Astrocyte of the cerebellum (primary cell): Measurements from ENCODE around the gene CAPN9.

Experiments
- DNase-seq: peaks from one replicate; pipeline ENCODE4 v3.0.0-alpha.2; 2011; ENCODE audit warnings: low read depth
- H3K4me3 ChIP-seq: 2 replicates; pipeline ENCODE4 v1.5.1; 2011; ENCODE audit warnings: mild to moderate bottlenecking, low read depth, low read length, moderate library complexity
- CTCF ChIP-seq: IDR thresholded peaks from 2 replicates; pipeline ENCODE4 v1.5.1; 2012; ENCODE audit warnings: low read length, low read depth, moderate library complexity, mild to moderate bottlenecking; ENCODE audit errors: missing control alignments
- in situ Hi-C: cut with HindIII; loops from 2 replicates; pipeline ENCODE4 v1.10.0; 2017; ENCODE audit warnings: low sequenced_read_pairs

CAPN9 gene

GRCh38 chr1:230790026-230790425 is 42.8 kb downstream of the CAPN9 start:
- DNase-seq, result no peak
- no peak for TF ChIP-seq CTCF
- in situ Hi-C loops, result loop anchor here (25.0 kb wide), 1 partner anchor 422 kb away; no protein-coding TSS in a partner anchor
- H3K4me3 ChIP-seq, result no peak overlapping the region

GRCh38 chr1:230791986-230792564 is 44.9 kb downstream of the CAPN9 start:
- no peak overlapping the region for H3K4me3 ChIP-seq
- no peak for TF ChIP-seq CTCF
- no peak for DNase-seq
- in situ Hi-C loops, result loop anchor here (25.0 kb wide), 1 partner anchor 420 kb away; no protein-coding TSS in a partner anchor

GRCh38 chr1:230792691-230793462 is 45.7 kb downstream of the CAPN9 start:
- no peak for DNase-seq
- in situ Hi-C loops, result loop anchor here (25.0 kb wide), 1 partner anchor 419 kb away; no protein-coding TSS in a partner anchor
- H3K4me3 ChIP-seq, result no peak overlapping the region
- TF ChIP-seq CTCF, result peak; percentile 3

- in situ Hi-C loops, result loop anchor here (25.0 kb wide), 1 partner anchor 419 kb away; no protein-coding TSS in a partner anchor
- H3K4me3 ChIP-seq, result no peak overlapping the region
- no peak for DNase-seq
- TF ChIP-seq CTCF, result no peak
Observed at GRCh38 chr1:230793463-230793745, 46.2 kb downstream of the CAPN9 start.

GRCh38 chr1:230794431-230794830 is 47.2 kb downstream of the CAPN9 start:
- no peak for DNase-seq
- no peak for TF ChIP-seq CTCF
- H3K4me3 ChIP-seq, result no peak overlapping the region
- in situ Hi-C loops, result loop anchor here (25.0 kb wide), 1 partner anchor 418 kb away; no protein-coding TSS in a partner anchor

GRCh38 chr1:230794871-230795605 is 47.9 kb downstream of the CAPN9 start:
- no peak for TF ChIP-seq CTCF
- no peak for DNase-seq
- no peak overlapping the region for H3K4me3 ChIP-seq
- in situ Hi-C loops, result loop anchor here (25.0 kb wide), 1 partner anchor 417 kb away; no protein-coding TSS in a partner anchor
